ENCODE results near the gene DRC3.

Gene DRC3

DNA sequence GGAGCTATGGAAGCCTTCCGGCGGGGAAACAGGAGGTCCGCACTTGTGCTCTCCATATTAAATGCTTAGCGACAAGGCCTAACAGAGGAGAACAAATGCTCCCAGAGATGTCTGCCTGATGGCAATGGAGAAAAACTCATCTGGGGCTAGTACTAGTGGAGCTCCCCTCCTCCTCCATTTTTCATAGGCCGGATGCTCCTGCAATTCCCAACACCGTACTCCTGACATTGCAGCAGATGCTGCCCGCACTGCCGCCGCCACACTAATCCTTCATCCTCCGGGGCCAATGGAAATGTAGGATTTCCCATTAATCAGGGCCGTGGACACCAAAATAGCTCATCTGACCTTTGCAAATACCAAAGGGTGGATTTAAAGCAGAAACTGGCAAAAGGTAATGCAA, 27.9 kb upstream of the DRC3 start:
- Histone ChIP-seq H3K4me3 (ENCODE audit: low read length, poor library complexity, severe bottlenecking) (no peak overlapping the region), H3K27me3 (ENCODE audit: insufficient read depth, low read length, poor library complexity, severe bottlenecking) (no peaks in the 10 kb centered on the region), H3F3A (ENCODE audit: low read depth) (no peaks in the 10 kb centered on the region), H3K36me3 (ENCODE audit: insufficient read depth, low read length) (no peaks in the 10 kb centered on the region), H2AFZ (ENCODE audit: low read length) (no peak overlapping the region), H3K9me2 (replicated peaks; ENCODE audit: low read depth, low read length) (no peaks in the 10 kb centered on the region), H3K4me2 (ENCODE audit: low read depth, low read length, poor library complexity, severe bottlenecking) (no peak overlapping the region), H3K9me3 (ENCODE audit: insufficient read depth, low read depth, low read length) (no peaks in the 10 kb centered on the region), H3K4me1 (ENCODE audit: insufficient read depth, low read length, poor library complexity, severe bottlenecking) (peaks cover 10% of the 10 kb centered on the region), H3K9ac (ENCODE audit: low read depth, low read length, poor library complexity, severe bottlenecking) (no peak overlapping the region), H3K79me2 (ENCODE audit: insufficient read depth, low read length) (no peaks in the 10 kb centered on the region), H4K20me1 (ENCODE audit: insufficient read depth, low read length, poor library complexity, severe bottlenecking) (no peaks in the 10 kb centered on the region)
- TF ChIP-seq EZH2phosphoT487 (IDR thresholded peaks at IDR 0.05; ENCODE audit: borderline replicate concordance) (no peak), CTCF (conservative IDR thresholded peaks at IDR 0.05; ENCODE audit: low read length) (no peak)

DNA sequence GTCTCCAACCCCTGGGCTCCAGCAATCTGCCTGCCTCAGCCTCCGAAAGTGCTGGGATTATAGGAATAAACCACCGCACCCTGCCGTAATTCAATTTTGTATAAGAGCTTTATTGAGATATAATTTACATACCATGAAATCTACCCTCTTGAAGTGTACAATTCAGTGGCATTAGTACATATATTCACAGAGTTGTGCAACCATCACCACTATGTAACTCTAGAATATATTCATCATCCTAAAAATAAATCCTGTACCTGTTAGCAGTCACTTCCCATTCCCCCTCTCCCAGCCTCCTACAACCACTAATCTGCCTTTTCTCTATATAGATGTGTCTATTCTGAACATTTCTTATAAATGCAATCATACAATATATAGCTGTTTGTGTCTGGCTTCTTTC, 26.6 kb upstream of the DRC3 start:
- Histone ChIP-seq H3K9ac (ENCODE audit: low read depth, low read length, poor library complexity, severe bottlenecking) (no peak overlapping the region), H3K27me3 (ENCODE audit: insufficient read depth, low read length, poor library complexity, severe bottlenecking) (no peaks in the 10 kb centered on the region), H3K4me2 (ENCODE audit: low read depth, low read length, poor library complexity, severe bottlenecking) (no peak overlapping the region), H3K9me3 (ENCODE audit: insufficient read depth, low read depth, low read length) (no peaks in the 10 kb centered on the region), H3K4me1 (ENCODE audit: insufficient read depth, low read length, poor library complexity, severe bottlenecking) (peaks cover 10% of the 10 kb centered on the region), H3K9me2 (replicated peaks; ENCODE audit: low read depth, low read length) (no peaks in the 10 kb centered on the region), H3K4me3 (ENCODE audit: low read length, poor library complexity, severe bottlenecking) (no peak overlapping the region), H3K36me3 (ENCODE audit: insufficient read depth, low read length) (no peaks in the 10 kb centered on the region), H3F3A (ENCODE audit: low read depth) (no peaks in the 10 kb centered on the region), H2AFZ (ENCODE audit: low read length) (no peak overlapping the region), H3K79me2 (ENCODE audit: insufficient read depth, low read length) (no peaks in the 10 kb centered on the region), H4K20me1 (ENCODE audit: insufficient read depth, low read length, poor library complexity, severe bottlenecking) (no peaks in the 10 kb centered on the region)
- TF ChIP-seq CTCF (conservative IDR thresholded peaks at IDR 0.05; ENCODE audit: low read length): no peak

GRCh38 chr17:17947309-17947708, 25.4 kb upstream of the DRC3 start:
- Histone ChIP-seq H3K9me3 (ENCODE audit: insufficient read depth, low read depth, low read length) (no peaks in the 10 kb centered on the region), H3K79me2 (ENCODE audit: insufficient read depth, low read length) (no peaks in the 10 kb centered on the region), H4K20me1 (ENCODE audit: insufficient read depth, low read length, poor library complexity, severe bottlenecking) (no peaks in the 10 kb centered on the region), H3F3A (ENCODE audit: low read depth) (no peaks in the 10 kb centered on the region), H2AFZ (ENCODE audit: low read length) (no peak overlapping the region), H3K4me1 (ENCODE audit: insufficient read depth, low read length, poor library complexity, severe bottlenecking) (peaks cover 10% of the 10 kb centered on the region), H3K9ac (ENCODE audit: low read depth, low read length, poor library complexity, severe bottlenecking) (no peak overlapping the region), H3K9me2 (replicated peaks; ENCODE audit: low read depth, low read length) (no peaks in the 10 kb centered on the region), H3K27me3 (ENCODE audit: insufficient read depth, low read length, poor library complexity, severe bottlenecking) (no peaks in the 10 kb centered on the region), H3K4me2 (ENCODE audit: low read depth, low read length, poor library complexity, severe bottlenecking) (no peak overlapping the region), H3K4me3 (ENCODE audit: low read length, poor library complexity, severe bottlenecking) (no peak overlapping the region), H3K36me3 (ENCODE audit: insufficient read depth, low read length) (no peaks in the 10 kb centered on the region)
- no peak for TF ChIP-seq EZH2phosphoT487 (IDR thresholded peaks at IDR 0.05; ENCODE audit: borderline replicate concordance)
- no peak for TF ChIP-seq CTCF (conservative IDR thresholded peaks at IDR 0.05; ENCODE audit: low read length)

Measured in Loucy (cell line).